ENCODE data around the gene MMP15. TPM values are rescaled to one million over a fixed set of nuclear protein-coding genes. Genes with fewer than 3 reads are reported as not detected.

MMP15 gene
- total and polyA plus RNA-seq, 2 of the 13 experiments (the other 11 are each of a cell fraction or from before 2014, with no cell fraction given): 35.2 to 44.9 TPM

DNA sequence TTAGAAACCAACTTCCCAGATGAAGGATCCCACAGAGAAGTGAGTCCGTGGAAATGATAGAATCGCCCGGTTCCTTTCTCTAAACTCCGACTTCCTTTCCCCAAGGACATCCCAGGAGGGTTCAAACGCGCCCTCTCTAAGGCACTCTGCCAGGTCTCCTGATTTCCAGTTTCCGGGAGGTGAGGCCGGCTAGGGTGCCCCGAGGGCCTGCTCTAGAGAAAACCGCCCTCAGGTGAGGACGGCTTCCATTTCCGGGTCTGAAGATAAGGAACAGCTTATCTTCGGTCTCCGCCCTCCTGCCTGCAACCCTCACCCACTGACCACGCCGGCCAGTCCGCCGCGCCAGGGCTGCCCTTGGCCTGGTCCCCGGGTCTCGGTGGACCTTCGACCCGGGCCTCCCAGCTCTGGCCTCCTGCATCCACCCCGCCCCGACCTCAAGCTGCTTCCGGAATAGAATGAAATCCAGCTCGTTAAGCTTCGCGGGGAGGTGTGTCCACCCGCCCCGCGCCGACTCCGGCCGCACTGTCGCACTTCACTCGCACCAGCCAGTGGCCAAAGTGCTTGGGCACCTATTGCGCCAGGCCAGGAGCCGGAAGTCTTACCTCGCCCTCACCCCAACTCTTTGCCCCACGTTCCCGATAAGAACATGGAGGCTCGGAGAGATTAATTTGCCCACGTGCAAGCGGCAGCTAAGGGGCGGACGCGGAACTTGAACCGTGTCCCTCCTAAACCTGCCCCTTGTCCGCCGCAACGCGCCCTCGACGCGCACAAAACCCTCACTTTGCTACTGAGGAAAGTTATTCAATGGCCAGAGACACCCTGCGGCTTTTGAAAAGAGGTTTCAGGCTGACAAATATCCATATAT lies 836 bp upstream of the MMP15 start (continued):
- TF ChIP-seq, protein P1, sequence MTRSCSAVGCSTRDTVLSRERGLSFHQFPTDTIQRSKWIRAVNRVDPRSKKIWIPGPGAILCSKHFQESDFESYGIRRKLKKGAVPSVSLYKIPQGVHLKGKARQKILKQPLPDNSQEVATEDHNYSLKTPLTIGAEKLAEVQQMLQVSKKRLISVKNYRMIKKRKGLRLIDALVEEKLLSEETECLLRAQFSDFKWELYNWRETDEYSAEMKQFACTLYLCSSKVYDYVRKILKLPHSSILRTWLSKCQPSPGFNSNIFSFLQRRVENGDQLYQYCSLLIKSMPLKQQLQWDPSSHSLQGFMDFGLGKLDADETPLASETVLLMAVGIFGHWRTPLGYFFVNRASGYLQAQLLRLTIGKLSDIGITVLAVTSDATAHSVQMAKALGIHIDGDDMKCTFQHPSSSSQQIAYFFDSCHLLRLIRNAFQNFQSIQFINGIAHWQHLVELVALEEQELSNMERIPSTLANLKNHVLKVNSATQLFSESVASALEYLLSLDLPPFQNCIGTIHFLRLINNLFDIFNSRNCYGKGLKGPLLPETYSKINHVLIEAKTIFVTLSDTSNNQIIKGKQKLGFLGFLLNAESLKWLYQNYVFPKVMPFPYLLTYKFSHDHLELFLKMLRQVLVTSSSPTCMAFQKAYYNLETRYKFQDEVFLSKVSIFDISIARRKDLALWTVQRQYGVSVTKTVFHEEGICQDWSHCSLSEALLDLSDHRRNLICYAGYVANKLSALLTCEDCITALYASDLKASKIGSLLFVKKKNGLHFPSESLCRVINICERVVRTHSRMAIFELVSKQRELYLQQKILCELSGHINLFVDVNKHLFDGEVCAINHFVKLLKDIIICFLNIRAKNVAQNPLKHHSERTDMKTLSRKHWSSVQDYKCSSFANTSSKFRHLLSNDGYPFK (CRISPR knock-in tag; IDR thresholded peaks at IDR 0.05; ENCODE audit: borderline replicate concordance): peak; percentile 83; the same call in 1 of the 2 replicates
- TF ChIP-seq RAD21 (CRISPR knock-in tag; IDR thresholded peaks at IDR 0.05): 0 out of 2 replicates have a peak, but pooled peaks have one; percentile 37
- no peak for TF ChIP-seq NFE2L2 (IDR thresholded peaks at IDR 0.05; ENCODE audit: low read length)
- TF ChIP-seq NFKB2 (CRISPR knock-in tag; IDR thresholded peaks at IDR 0.05; ENCODE audit: borderline replicate concordance): no peak
- peak; percentile 28; the same call in 1 of the 2 replicates for TF ChIP-seq IRF2 (CRISPR knock-in tag; IDR thresholded peaks at IDR 0.05)
- TF ChIP-seq HCFC1 (IDR thresholded peaks at IDR 0.05; ENCODE audit: low read depth, low read length): no peak; the same call in 1 of the 2 replicates
- no peak for TF ChIP-seq FOXM1 (CRISPR knock-in tag; IDR thresholded peaks at IDR 0.05)
- TF ChIP-seq HNRNPH1 (optimal IDR thresholded peaks at IDR 0.05; ENCODE audit: low read depth, low read length): no peak
- peak; percentile 70 for TF ChIP-seq PHF5A (CRISPR knock-in tag; IDR thresholded peaks at IDR 0.05; ENCODE audit: low read depth, unreplicated experiment)
- TF ChIP-seq, protein P2, sequence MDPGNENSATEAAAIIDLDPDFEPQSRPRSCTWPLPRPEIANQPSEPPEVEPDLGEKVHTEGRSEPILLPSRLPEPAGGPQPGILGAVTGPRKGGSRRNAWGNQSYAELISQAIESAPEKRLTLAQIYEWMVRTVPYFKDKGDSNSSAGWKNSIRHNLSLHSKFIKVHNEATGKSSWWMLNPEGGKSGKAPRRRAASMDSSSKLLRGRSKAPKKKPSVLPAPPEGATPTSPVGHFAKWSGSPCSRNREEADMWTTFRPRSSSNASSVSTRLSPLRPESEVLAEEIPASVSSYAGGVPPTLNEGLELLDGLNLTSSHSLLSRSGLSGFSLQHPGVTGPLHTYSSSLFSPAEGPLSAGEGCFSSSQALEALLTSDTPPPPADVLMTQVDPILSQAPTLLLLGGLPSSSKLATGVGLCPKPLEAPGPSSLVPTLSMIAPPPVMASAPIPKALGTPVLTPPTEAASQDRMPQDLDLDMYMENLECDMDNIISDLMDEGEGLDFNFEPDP (CRISPR knock-in tag; conservative IDR thresholded peaks at IDR 0.05): no peak
- TF ChIP-seq DNMT1 (CRISPR knock-in tag; IDR thresholded peaks at IDR 0.05): 0 out of 2 replicates have a peak, but pooled peaks have one; percentile 56
- TF ChIP-seq SYNCRIP (IDR thresholded peaks at IDR 0.05; ENCODE audit: insufficient read depth, low read depth, low read length): no peak
- TF ChIP-seq, protein P3, sequence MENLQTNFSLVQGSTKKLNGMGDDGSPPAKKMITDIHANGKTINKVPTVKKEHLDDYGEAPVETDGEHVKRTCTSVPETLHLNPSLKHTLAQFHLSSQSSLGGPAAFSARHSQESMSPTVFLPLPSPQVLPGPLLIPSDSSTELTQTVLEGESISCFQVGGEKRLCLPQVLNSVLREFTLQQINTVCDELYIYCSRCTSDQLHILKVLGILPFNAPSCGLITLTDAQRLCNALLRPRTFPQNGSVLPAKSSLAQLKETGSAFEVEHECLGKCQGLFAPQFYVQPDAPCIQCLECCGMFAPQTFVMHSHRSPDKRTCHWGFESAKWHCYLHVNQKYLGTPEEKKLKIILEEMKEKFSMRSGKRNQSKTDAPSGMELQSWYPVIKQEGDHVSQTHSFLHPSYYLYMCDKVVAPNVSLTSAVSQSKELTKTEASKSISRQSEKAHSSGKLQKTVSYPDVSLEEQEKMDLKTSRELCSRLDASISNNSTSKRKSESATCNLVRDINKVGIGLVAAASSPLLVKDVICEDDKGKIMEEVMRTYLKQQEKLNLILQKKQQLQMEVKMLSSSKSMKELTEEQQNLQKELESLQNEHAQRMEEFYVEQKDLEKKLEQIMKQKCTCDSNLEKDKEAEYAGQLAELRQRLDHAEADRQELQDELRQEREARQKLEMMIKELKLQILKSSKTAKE (CRISPR knock-in tag; IDR thresholded peaks at IDR 0.05; ENCODE audit: borderline replicate concordance): peak; percentile 91
- TF ChIP-seq ATF7 (IDR thresholded peaks at IDR 0.05): no peak
- TF ChIP-seq ATF7 (CRISPR knock-in tag; IDR thresholded peaks at IDR 0.05): no peak; the same call in 1 of the 2 replicates
- TF ChIP-seq, protein P4, sequence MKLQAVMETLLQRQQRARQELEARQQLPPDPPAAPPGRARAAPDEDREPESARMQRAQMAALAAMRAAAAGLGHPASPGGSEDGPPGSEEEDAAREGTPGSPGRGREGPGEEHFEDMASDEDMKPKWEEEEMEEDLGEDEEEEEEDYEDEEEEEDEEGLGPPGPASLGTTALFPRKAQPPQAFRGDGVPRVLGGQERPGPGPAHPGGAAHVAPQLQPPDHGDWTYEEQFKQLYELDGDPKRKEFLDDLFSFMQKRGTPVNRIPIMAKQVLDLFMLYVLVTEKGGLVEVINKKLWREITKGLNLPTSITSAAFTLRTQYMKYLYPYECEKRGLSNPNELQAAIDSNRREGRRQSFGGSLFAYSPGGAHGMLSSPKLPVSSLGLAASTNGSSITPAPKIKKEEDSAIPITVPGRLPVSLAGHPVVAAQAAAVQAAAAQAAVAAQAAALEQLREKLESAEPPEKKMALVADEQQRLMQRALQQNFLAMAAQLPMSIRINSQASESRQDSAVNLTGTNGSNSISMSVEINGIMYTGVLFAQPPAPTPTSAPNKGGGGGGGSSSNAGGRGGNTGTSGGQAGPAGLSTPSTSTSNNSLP (IDR thresholded peaks at IDR 0.05; ENCODE audit: low read depth, low read length): peak; percentile 56; the same call in 1 of the 2 replicates
- TF ChIP-seq SNAPC2 (CRISPR knock-in tag; IDR thresholded peaks at IDR 0.05): no peak
- 0 out of 2 replicates have a peak, but pooled peaks have one; percentile 47 for TF ChIP-seq TP53 (CRISPR knock-in tag; conservative IDR thresholded peaks at IDR 0.05)
- no peak for TF ChIP-seq HNRNPUL1 (IDR thresholded peaks at IDR 0.05; ENCODE audit: low read depth, low read length)

Measured in HepG2 (cell line).